Heart left ventricle (tissue), 16 donors: ENCODE measurements around the gene IGSF22. TPM values are rescaled to one million over a fixed set of nuclear protein-coding genes. Genes with fewer than 3 reads are reported as not detected.

Source experiments
- ATAC-seq, 4 donors: fragments of 200-7000 bp; cut with Tn5 transposase; one replicate each; pipeline ENCODE4 v1.9.1; 2020 to 2022; ENCODE audit warnings: moderate library complexity in 4 of 4, mild to moderate bottlenecking in 3 of 4, moderate number of reproducible peaks in 1 of 4
- DNase-seq, 5 donors: peaks; one replicate each; pipeline ENCODE4 v3.0.0-alpha.2; 2020
- H3K27ac ChIP-seq, 12 donors: fragments of 200-600 bp; sonication (generic) in 4 of 12; one replicate each; pipeline versions ENCODE4 v1.5.0 to v1.8.0; 2016 to 2022; ENCODE audit warnings: mild to moderate bottlenecking in 2 of 12
- H3K27me3 ChIP-seq, 9 donors: fragments of 200-600 bp; sonication (generic) in 2 of 9; one replicate each; pipeline versions ENCODE4 v1.5.1 to v1.8.0; 2016 to 2022; ENCODE audit warnings: mild to moderate bottlenecking in 3 of 9
- H3K36me3 ChIP-seq, 9 donors: fragments of 200-600 bp; sonication (generic) in 2 of 9; one replicate each; pipeline versions ENCODE4 v1.5.0 to v1.8.0; 2018 to 2022; ENCODE audit warnings: mild to moderate bottlenecking in 2 of 9
- H3K4me1 ChIP-seq, 12 donors: fragments of 200-600 bp; sonication (generic) in 4 of 12; one replicate each; pipeline versions ENCODE4 v1.5.0 to v1.8.0; 2016 to 2022; ENCODE audit warnings: mild to moderate bottlenecking in 3 of 12
- H3K4me3 ChIP-seq, 12 donors: fragments of 200-600 bp; sonication (generic) in 4 of 12; one replicate each; pipeline versions ENCODE4 v1.5.0 to v1.8.0; 2017 to 2022; ENCODE audit warnings: mild to moderate bottlenecking in 9 of 12, moderate library complexity in 4 of 12
- H3K9me3 ChIP-seq, 12 donors: fragments of 200-600 bp; sonication (generic) in 4 of 12; one replicate each; pipeline versions ENCODE4 v1.5.0 to v1.8.0; 2016 to 2022; ENCODE audit warnings: mild to moderate bottlenecking in 1 of 12
- POLR2A ChIP-seq, 2 donors: fragments of 450-650 bp; IDR thresholded peaks; one replicate each; pipeline ENCODE4 v1.6.1; 2017; ENCODE audit warnings: antibody characterized with exemption in 2 of 2, mild to moderate bottlenecking in 2 of 2, moderate library complexity in 2 of 2
- WGBS, 4 donors: extraction: QIAGEN DNeasy Blood & Tissue Kit in 2 of 4; methylation state at CpG; one replicate each; pipeline versions ENCODE4 v1.1.5 to v1.1.7; 2013 to 2018; 5-methylcytosine and 5-hydroxymethylcytosine counted together
- intact Hi-C, 10 donors: fragments of 100-400 bp; cut with DNase I; formaldehyde crosslinking; loops; one replicate each; pipeline versions ENCODE4 v1.11.1 to v1.14.2; 2022
- polyA plus RNA-seq, 2 donors: library from polyadenylated mRNA; stranded (reverse); fragments of 200-250 nt; gene quantifications; one replicate each; pipeline ENCODE4 v1.2.3, GENCODE V29; 2013
- total RNA-seq, 9 donors: library from RNA; depleted of rRNA in 2 of 9; stranded (reverse); fragments of >200 nt in 2 of 9; fragmentation: NEBNext Ultra II Directional in 3 of 9; extraction: Animal tissue kit (Norgen Biotek cat#: 25700) in 3 of 9; gene quantifications; one replicate each; pipeline versions ENCODE4 v1.1.0 to v1.2.4, GENCODE V29; 2016 to 2023
- TF ChIP-seq, protein P1 (sequence below), 12 donors: fragments of 200-600 bp; sonication (generic) in 4 of 12; IDR thresholded peaks; one replicate each; pipeline versions ENCODE4 v1.5.0 to v1.8.0; 2018 to 2022; ENCODE audit warnings: antibody characterized with exemption in 12 of 12, mild to moderate bottlenecking in 5 of 12
- donor health status: ischemic (EF 13 %, LVEDD 7.1; RV severe dilation, severe dysfunction).
- donor health status: healthy with polysubstance abuse.
- donor health status: DM: no; HTN: yes; CAD: no.
- donor health status: DM: no; HTN: no; CAD: no.
- donor health status: ischemic (EF 25% LVEDD 6.9; RV normal size, moderate dysfunction).
- donor health status: ischemic (EF 25% LVEDD 5.7; RV mildly dilated, moderate dysfunction).
- donor health status: healthy.
- donor health status: DM: yes; HTN: yes; CAD: no.
- donor health status: ischemic (EF 35%, LVEDD 5.7; RV mildly dilated, moderate dysfunction).
- donor health status: nonischemic (EF 11% LVEDD 7.7; RV severe dilation, severe dysfunction).
- donor health status: DM: yes; HTN: yes; CAD: no.
- donor health status: PGD.
- donor health status: ischemic (EF 29% LVEDD 5.4; RV normal size, mild dysfunction).
- donor health status: nonischemic (EF 23%, LVEDD 6.1; RV moderate dilation, normal function).

The IGSF22 gene
- total and polyA plus RNA-seq, 11 donors, result 0.24 to 1.2 (median 0.77) TPM

- H3K27ac ChIP-seq, result no peak overlapping the region
- peaks cover 0 to 7% (median 0%) of the 10 kb centered on the region in 12 donors for H3K9me3 ChIP-seq
- no peak overlapping the region for H3K4me3 ChIP-seq
- no peak for ATAC-seq
- H3K27me3 ChIP-seq, result no peaks in the 10 kb centered on the region
- 79 to 85% (median 82%) methylated on average over 5 of the region's 5 CpGs for WGBS, 4 donors
- H3K36me3 ChIP-seq, result no peaks in the 10 kb centered on the region
- H3K4me1 ChIP-seq, result no peaks in the 10 kb centered on the region
- intact Hi-C loops, result no loop called here
- TF ChIP-seq, protein P1, sequence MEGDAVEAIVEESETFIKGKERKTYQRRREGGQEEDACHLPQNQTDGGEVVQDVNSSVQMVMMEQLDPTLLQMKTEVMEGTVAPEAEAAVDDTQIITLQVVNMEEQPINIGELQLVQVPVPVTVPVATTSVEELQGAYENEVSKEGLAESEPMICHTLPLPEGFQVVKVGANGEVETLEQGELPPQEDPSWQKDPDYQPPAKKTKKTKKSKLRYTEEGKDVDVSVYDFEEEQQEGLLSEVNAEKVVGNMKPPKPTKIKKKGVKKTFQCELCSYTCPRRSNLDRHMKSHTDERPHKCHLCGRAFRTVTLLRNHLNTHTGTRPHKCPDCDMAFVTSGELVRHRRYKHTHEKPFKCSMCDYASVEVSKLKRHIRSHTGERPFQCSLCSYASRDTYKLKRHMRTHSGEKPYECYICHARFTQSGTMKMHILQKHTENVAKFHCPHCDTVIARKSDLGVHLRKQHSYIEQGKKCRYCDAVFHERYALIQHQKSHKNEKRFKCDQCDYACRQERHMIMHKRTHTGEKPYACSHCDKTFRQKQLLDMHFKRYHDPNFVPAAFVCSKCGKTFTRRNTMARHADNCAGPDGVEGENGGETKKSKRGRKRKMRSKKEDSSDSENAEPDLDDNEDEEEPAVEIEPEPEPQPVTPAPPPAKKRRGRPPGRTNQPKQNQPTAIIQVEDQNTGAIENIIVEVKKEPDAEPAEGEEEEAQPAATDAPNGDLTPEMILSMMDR (IDR thresholded peaks at IDR 0.05), result no peak
- no peak for TF ChIP-seq POLR2A (IDR thresholded peaks at IDR 0.05)
- no peak for DNase-seq
Measured at GRCh38 chr11:18657673-18658072, 68.3 kb downstream of the IGSF22 start.

Other genes with a start within 250 kb of the IGSF22 start
- 100 to 1,000 TPM in 2 of 9 donors, 10 to 100 TPM in 7; 58.6 to 156 (median 69.1) TPM for gene TSG101, start 199.2 kb downstream of the IGSF22 start, total RNA-seq
- 10 to 100 TPM; 33.1 to 95.0 TPM for gene TSG101, start 199.2 kb downstream of the IGSF22 start, polyA plus RNA-seq
- gene UEVLD, start 137.5 kb downstream of the IGSF22 start, total RNA-seq, result 10 to 100 TPM; 16.9 to 37.8 (median 23.1) TPM
- gene UEVLD, start 137.5 kb downstream of the IGSF22 start, polyA plus RNA-seq, result 10 to 100 TPM in 1 of 2 donors, 1 to 10 TPM in 1; 4.3 to 15.4 TPM
- gene MISFA, start 126.4 kb downstream of the IGSF22 start, total RNA-seq, result 10 to 100 TPM in 1 of 9 donors, 1 to 10 TPM in 8; 3.1 to 10.6 (median 7.8) TPM
- 10 to 100 TPM in 1 of 2 donors, under 1 TPM in 1; 0.93 to 11.1 TPM for gene MISFA, start 126.4 kb downstream of the IGSF22 start, polyA plus RNA-seq
- 10 to 100 TPM in 6 of 9 donors, 1 to 10 TPM in 3; 8.2 to 13.3 (median 11.4) TPM for gene SPTY2D1, start 91.8 kb downstream of the IGSF22 start, total RNA-seq
- 1 to 10 TPM; 1.7 to 9.1 TPM for gene SPTY2D1, start 91.8 kb downstream of the IGSF22 start, polyA plus RNA-seq
- gene TMEM86A, start 27.4 kb downstream of the IGSF22 start, total RNA-seq, result 10 to 100 TPM in 2 of 9 donors, 1 to 10 TPM in 7; 2.3 to 13.1 (median 4.9) TPM
- 1 to 10 TPM; 3.0 to 3.7 TPM for gene TMEM86A, start 27.4 kb downstream of the IGSF22 start, polyA plus RNA-seq
- gene PTPN5, start 65.6 kb upstream of the IGSF22 start, total RNA-seq, result 10 to 100 TPM in 1 of 9 donors, 1 to 10 TPM in 8; 2.3 to 18.5 (median 5.8) TPM
- gene PTPN5, start 65.6 kb upstream of the IGSF22 start, polyA plus RNA-seq, result 1 to 10 TPM; 4.7 to 5.4 TPM
- gene MRGPRX1, start 213.2 kb upstream of the IGSF22 start, total RNA-seq, result not detected
- not detected for gene MRGPRX1, start 213.2 kb upstream of the IGSF22 start, polyA plus RNA-seq